ENCODE measurements around the gene TENT5D.
"Not testable (repeated sequence)": the region's sequence is repeated elsewhere in the genome, so short reads cannot be mapped to it uniquely, and the experiment has no call there.

TENT5D gene

DNA sequence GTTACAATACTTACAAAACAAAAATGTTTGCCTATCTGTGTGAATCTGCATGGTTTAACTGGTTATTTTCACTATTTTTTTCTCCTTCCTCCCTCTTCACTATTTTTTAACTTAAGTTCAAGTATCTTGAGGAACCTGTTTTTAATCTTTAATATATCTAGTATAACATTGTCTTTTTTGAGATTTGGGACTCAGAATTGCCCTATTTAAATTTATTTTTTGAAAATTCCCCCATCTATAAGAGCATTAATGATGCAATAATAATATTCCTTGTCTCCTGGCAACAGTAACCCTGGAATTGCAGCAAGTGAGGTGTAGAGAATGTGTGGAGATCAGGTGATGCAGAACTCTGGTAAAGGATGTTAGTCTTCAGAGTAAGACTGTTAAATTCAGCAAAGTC, at the start of gene TENT5D:
TSS of gene TENT5D (plus strand) at position 301 of the 400 bp plus-strand sequence. CDS start 22,093 bp downstream, outside the sequence.
- Histone ChIP-seq H3K36me3 (ENCODE audit: insufficient read depth, low read length) (no peaks in the 10 kb centered on the region), H3K9me3 (ENCODE audit: low read depth, low read length) (no peaks in the 10 kb centered on the region), H3K4me3 (no peak within 1 kb of the TSS), H3K27ac (no peak within 1 kb of the TSS), H3K9ac (ENCODE audit: insufficient read length) (no peak within 1 kb of the TSS)
- DNase-seq (ENCODE audit: low read depth, low spot score): no peak
- TF ChIP-seq POLR2AphosphoS5 (IDR thresholded peaks at IDR 0.05; ENCODE audit: borderline replicate concordance, low read depth, low read length): no peak
- TF ChIP-seq EZH2 (IDR thresholded peaks at IDR 0.05): no peak
- no peak for TF ChIP-seq FOXP2 (optimal IDR thresholded peaks at IDR 0.05; ENCODE audit: control extremely low read depth, extremely low read length, insufficient read depth)

DNA sequence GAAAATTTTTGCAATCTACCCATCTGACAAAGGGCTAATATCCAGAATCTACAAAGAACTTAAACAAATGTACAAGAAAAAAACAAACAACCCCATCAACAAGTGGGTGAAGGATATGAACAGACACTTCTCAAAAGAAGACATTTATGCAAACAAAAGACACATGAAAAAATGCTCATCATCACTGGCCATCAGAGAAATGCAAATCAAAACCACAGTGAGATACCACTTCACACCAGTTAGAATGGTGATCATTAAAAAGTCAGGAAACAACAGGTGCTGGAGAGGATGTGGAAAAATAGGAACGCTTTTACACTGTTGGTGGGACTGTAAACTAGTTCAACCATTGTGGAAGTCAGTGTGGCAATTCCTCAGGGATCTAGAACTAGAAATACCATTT, 34.6 kb upstream of the TENT5D start:
- H3K4me3 ChIP-seq; H3K9ac ChIP-seq (ENCODE audit: insufficient read length); H3K27ac ChIP-seq; DNase-seq (ENCODE audit: low read depth, low spot score); H3K36me3 ChIP-seq (ENCODE audit: insufficient read depth, low read length); H3K9me3 ChIP-seq (ENCODE audit: low read depth, low read length): not testable (repeated sequence)

GRCh38 chrX:80388206-80388605, 32.0 kb upstream of the TENT5D start:
- no peaks in the 10 kb centered on the region for H3K9me3 ChIP-seq (ENCODE audit: low read depth, low read length)
- no peak overlapping the region for H3K4me3 ChIP-seq
- DNase-seq (ENCODE audit: low read depth, low spot score): no peak
- H3K9ac ChIP-seq (ENCODE audit: insufficient read length): no peak overlapping the region
- no peaks in the 10 kb centered on the region for H3K36me3 ChIP-seq (ENCODE audit: insufficient read depth, low read length)
- no peak overlapping the region for H3K27ac ChIP-seq
- no peak for TF ChIP-seq EZH2 (IDR thresholded peaks at IDR 0.05)
- no peak for TF ChIP-seq POLR2AphosphoS5 (IDR thresholded peaks at IDR 0.05; ENCODE audit: borderline replicate concordance, low read depth, low read length)
- no peak for TF ChIP-seq FOXP2 (optimal IDR thresholded peaks at IDR 0.05; ENCODE audit: control extremely low read depth, extremely low read length, insufficient read depth)

DNA sequence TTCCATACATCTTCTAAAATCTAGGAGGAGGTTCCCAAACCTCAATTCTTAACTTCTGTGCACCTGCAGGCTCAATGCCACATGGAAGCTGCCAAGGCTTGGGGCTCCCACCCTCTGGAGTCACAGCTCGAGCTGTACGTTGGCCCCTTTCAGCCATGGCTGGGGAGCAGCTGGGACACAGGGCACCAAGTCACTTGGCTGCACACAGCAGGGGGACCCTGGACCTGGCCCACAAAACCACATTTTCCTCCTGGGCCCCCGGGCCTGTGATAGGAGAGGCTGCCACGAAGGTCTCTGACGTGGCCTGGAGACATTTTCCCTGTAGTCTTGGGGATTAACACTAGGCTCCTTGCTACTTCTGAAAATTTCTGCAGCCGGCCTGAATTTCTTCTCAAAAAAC, 8.2 kb upstream of the TENT5D start:
- H3K4me3 ChIP-seq: no peak overlapping the region
- TF ChIP-seq POLR2AphosphoS5 (IDR thresholded peaks at IDR 0.05; ENCODE audit: borderline replicate concordance, low read depth, low read length) (no peak), FOXP2 (optimal IDR thresholded peaks at IDR 0.05; ENCODE audit: control extremely low read depth, extremely low read length, insufficient read depth) (no peak), EZH2 (IDR thresholded peaks at IDR 0.05) (no peak)
- H3K36me3 ChIP-seq (ENCODE audit: insufficient read depth, low read length): no peaks in the 10 kb centered on the region
- H3K9me3 ChIP-seq (ENCODE audit: low read depth, low read length): no peaks in the 10 kb centered on the region
- H3K9ac ChIP-seq (ENCODE audit: insufficient read length): no peak overlapping the region
- H3K27ac ChIP-seq: no peak overlapping the region
- no peak for DNase-seq (ENCODE audit: low read depth, low spot score)

DNA sequence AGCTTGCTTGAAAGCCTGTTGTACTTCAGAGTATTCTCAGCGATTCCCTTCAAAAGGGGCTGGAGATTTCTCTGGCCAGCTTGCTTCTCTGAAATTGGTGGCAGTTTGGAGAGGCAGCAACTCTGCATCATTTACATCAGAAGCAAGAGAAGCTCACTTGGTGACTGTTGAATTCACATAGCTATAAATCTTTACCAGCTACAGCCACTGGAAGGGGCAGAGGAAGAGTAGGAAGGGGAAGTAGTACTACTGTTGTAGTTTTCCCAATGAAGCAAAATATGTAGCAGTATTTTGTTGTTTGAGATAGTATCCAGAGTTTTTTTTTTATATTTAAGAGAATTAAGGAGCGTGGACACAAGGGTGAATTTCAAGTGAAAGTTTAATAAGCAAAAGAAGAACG, 2.8 kb downstream of the TENT5D start:
- DNase-seq (ENCODE audit: low read depth, low spot score): no peak
- Histone ChIP-seq H3K9ac (ENCODE audit: insufficient read length) (no peak overlapping the region), H3K9me3 (ENCODE audit: low read depth, low read length) (no peaks in the 10 kb centered on the region), H3K36me3 (ENCODE audit: insufficient read depth, low read length) (no peaks in the 10 kb centered on the region), H3K27ac (no peak overlapping the region), H3K4me3 (no peak overlapping the region)
- TF ChIP-seq FOXP2 (optimal IDR thresholded peaks at IDR 0.05; ENCODE audit: control extremely low read depth, extremely low read length, insufficient read depth): no peak
- no peak for TF ChIP-seq EZH2 (IDR thresholded peaks at IDR 0.05)
- no peak for TF ChIP-seq POLR2AphosphoS5 (IDR thresholded peaks at IDR 0.05; ENCODE audit: borderline replicate concordance, low read depth, low read length)

DNA sequence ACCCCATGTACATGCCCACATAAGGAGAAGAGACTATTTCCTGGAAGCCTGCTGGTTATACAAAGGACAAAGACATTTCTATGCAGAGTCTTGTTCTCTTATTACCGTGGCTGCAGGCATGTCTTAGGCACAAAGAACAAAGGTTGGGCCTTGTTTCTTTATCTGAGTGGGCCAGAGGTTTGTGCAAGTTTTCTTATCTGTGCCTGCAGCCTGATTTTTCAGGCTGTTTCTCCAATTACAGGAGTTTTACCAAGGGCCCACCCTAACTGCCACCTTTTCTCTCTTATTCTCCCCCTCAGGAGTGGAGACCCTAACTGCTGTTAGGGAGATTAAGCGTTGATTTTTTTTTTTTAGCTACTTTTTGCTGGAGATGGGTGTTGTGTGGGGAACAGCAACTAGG, 3.5 kb downstream of the TENT5D start:
- no peak overlapping the region for H3K27ac ChIP-seq
- H3K9ac ChIP-seq (ENCODE audit: insufficient read length): no peak overlapping the region
- no peak overlapping the region for H3K4me3 ChIP-seq
- DNase-seq (ENCODE audit: low read depth, low spot score): no peak
- TF ChIP-seq FOXP2 (optimal IDR thresholded peaks at IDR 0.05; ENCODE audit: control extremely low read depth, extremely low read length, insufficient read depth) (no peak), EZH2 (IDR thresholded peaks at IDR 0.05) (no peak), POLR2AphosphoS5 (IDR thresholded peaks at IDR 0.05; ENCODE audit: borderline replicate concordance, low read depth, low read length) (no peak)
- H3K36me3 ChIP-seq (ENCODE audit: insufficient read depth, low read length): no peaks in the 10 kb centered on the region
- H3K9me3 ChIP-seq (ENCODE audit: low read depth, low read length): no peaks in the 10 kb centered on the region

GRCh38 chrX:80430826-80431504, 10.7 kb downstream of the TENT5D start:
- DNase-seq (ENCODE audit: low read depth, low spot score): no peak
- TF ChIP-seq EZH2 (IDR thresholded peaks at IDR 0.05) (no peak), FOXP2 (optimal IDR thresholded peaks at IDR 0.05; ENCODE audit: control extremely low read depth, extremely low read length, insufficient read depth) (no peak), POLR2AphosphoS5 (IDR thresholded peaks at IDR 0.05; ENCODE audit: borderline replicate concordance, low read depth, low read length) (no peak)
- Histone ChIP-seq H3K36me3 (ENCODE audit: insufficient read depth, low read length) (no peaks in the 10 kb centered on the region), H3K9ac (ENCODE audit: insufficient read length) (no peak overlapping the region), H3K27ac (no peak overlapping the region), H3K4me3 (no peak overlapping the region), H3K9me3 (ENCODE audit: low read depth, low read length) (no peaks in the 10 kb centered on the region)

DNA sequence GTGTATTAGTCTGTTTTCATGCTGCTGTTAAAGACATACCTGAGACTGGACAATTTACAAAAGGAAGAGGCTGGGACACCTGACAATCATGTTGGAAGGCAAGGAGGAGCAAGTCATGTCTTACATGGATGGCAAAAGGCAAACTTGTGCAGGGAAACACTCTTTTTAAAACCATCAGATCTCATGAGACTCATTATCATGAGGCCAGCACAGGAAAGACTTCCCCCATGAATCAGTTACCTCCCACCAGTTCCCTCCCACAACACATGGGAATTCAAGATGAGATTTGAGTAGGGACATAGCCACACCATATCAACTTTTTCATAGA, 11.2 kb downstream of the TENT5D start:
- no peak for TF ChIP-seq POLR2AphosphoS5 (IDR thresholded peaks at IDR 0.05; ENCODE audit: borderline replicate concordance, low read depth, low read length)
- no peak for TF ChIP-seq EZH2 (IDR thresholded peaks at IDR 0.05)
- no peak for TF ChIP-seq FOXP2 (optimal IDR thresholded peaks at IDR 0.05; ENCODE audit: control extremely low read depth, extremely low read length, insufficient read depth)
- no peaks in the 10 kb centered on the region for H3K9me3 ChIP-seq (ENCODE audit: low read depth, low read length)
- DNase-seq (ENCODE audit: low read depth, low spot score): no peak

DNA sequence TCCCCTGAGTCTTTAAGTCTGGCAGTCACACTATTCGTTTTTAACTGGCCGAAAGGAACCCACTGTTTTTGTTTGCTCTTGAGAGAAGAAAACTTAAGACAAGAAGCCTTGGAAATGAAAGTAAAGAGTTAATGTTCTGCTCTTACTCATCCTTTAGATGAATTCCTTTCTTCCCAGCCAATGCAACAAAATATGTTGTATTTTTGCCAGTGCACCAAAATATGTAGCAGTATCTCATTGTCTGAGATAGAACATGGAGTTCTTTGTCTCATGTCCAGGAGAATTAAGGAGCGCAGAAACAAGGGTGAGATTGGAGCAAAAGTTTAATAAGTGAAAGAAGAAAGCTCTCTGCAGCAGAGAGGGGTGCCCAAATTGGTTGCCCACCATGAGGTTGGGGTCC, 12.2 kb downstream of the TENT5D start:
- H3K27ac ChIP-seq: no peak overlapping the region
- TF ChIP-seq FOXP2 (optimal IDR thresholded peaks at IDR 0.05; ENCODE audit: control extremely low read depth, extremely low read length, insufficient read depth): no peak
- no peak for TF ChIP-seq EZH2 (IDR thresholded peaks at IDR 0.05)
- no peak for TF ChIP-seq POLR2AphosphoS5 (IDR thresholded peaks at IDR 0.05; ENCODE audit: borderline replicate concordance, low read depth, low read length)
- no peak overlapping the region for H3K4me3 ChIP-seq
- no peaks in the 10 kb centered on the region for H3K36me3 ChIP-seq (ENCODE audit: insufficient read depth, low read length)
- H3K9me3 ChIP-seq (ENCODE audit: low read depth, low read length): no peaks in the 10 kb centered on the region
- no peak overlapping the region for H3K9ac ChIP-seq (ENCODE audit: insufficient read length)
- no peak for DNase-seq (ENCODE audit: low read depth, low spot score)

More for the DNA sequence above, 11.2 kb downstream of the TENT5D start:
- no peak overlapping the region for H3K27ac ChIP-seq
- H3K4me3 ChIP-seq: no peak overlapping the region
- H3K9ac ChIP-seq (ENCODE audit: insufficient read length): no peak overlapping the region
- no peaks in the 10 kb centered on the region for H3K36me3 ChIP-seq (ENCODE audit: insufficient read depth, low read length)
